IgD-negative memory B cell (primary cell): Measurements from ENCODE around the gene PDE11A. TPM values are rescaled to one million over a fixed set of nuclear protein-coding genes. Genes with fewer than 3 reads are reported as not detected.
"Not testable (repeated sequence)": the region's sequence is repeated elsewhere in the genome, so short reads cannot be mapped to it uniquely, and the experiment has no call there.

ENCODE experiments used
- H3K27ac Mint-ChIP-seq, 3 donors: one replicate each; pipeline ENCODE4 v1.8.0; 2020 to 2022; ENCODE audit warnings: mild to moderate bottlenecking in 3 of 3, mixed read lengths in 3 of 3, moderate library complexity in 1 of 3
- H3K27me3 Mint-ChIP-seq: one replicate; pipeline ENCODE4 v1.8.0; 2021; ENCODE audit warnings: mixed read lengths
- H3K36me3 Mint-ChIP-seq: one replicate; pipeline ENCODE4 v1.8.0; 2020; ENCODE audit warnings: mild to moderate bottlenecking, mixed read lengths
- H3K4me1 Mint-ChIP-seq, 3 donors: one replicate each; pipeline ENCODE4 v1.8.0; 2020 to 2022; ENCODE audit warnings: mixed read lengths in 3 of 3, mild to moderate bottlenecking in 1 of 3
- H3K4me3 Mint-ChIP-seq, 4 donors: one replicate each; pipeline ENCODE4 v1.8.0; 2020 to 2022; ENCODE audit warnings: mild to moderate bottlenecking in 4 of 4, mixed read lengths in 4 of 4, moderate library complexity in 3 of 4
- H3K9me3 Mint-ChIP-seq, 3 donors: one replicate each; pipeline ENCODE4 v1.8.0; 2020 to 2021; ENCODE audit warnings: mixed read lengths in 3 of 3, mild to moderate bottlenecking in 1 of 3
- polyA plus RNA-seq: library from polyadenylated mRNA; unstranded; fragments of 300-500 nt; fragmentation: Illumina TruSeq; gene quantifications from one replicate; pipeline ENCODE4 v1.2.3, GENCODE V29; 2021

The PDE11A gene
- polyA plus RNA-seq, 1 donor from 2014 or later: not detected

DNA sequence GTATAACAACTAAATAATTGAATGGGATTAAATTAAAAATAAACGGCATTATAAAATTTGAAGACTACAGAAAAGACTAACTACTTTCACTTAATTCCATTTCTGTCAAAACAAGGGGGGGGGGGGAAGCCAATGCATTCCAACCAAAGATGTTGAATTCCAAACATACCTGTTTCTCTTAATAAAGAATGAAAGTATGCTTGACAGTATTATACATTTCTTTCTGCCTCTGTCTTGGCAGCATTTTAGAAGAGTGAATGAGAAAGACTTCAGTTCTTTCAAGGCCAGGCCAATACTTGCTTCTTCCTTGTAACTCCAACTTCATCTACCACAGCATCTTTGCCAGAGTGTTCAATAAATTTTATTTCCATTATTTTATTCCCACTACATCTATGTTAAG, 65.9 kb downstream of the PDE11A start:
- Mint-ChIP-seq H3K27ac (no peak overlapping the region), H3K36me3 (no peaks in the 10 kb centered on the region), H3K4me1 (no peaks in the 10 kb centered on the region), H3K27me3 (no peaks in the 10 kb centered on the region), H3K9me3 (peaks cover 0 to 2% (median 0%) of the 10 kb centered on the region in 3 donors), H3K4me3 (no peak overlapping the region)

DNA sequence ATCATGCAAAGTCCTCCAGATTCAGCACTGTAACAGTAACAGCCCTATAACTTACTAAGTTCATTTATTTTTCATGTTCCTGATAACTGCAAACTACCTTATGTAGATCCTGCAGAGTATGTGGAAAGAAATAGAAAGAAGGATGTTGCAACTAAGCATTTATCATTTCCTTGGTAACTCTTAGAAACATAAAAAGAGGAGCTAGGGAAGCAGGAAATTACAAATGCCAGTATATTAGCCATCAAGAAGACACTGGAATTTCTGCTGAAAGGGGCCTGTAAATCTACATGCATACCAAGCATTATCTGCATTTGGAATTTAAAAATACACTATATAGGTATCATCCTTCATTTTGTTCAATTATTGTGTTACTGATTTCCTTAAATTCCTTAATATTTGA, 66.8 kb downstream of the PDE11A start:
- H3K36me3 Mint-ChIP-seq: no peaks in the 10 kb centered on the region
- H3K9me3 Mint-ChIP-seq: peaks cover 0 to 2% (median 0%) of the 10 kb centered on the region in 3 donors
- no peaks in the 10 kb centered on the region for H3K27me3 Mint-ChIP-seq
- no peaks in the 10 kb centered on the region for H3K4me1 Mint-ChIP-seq
- no peak overlapping the region for H3K27ac Mint-ChIP-seq
- no peak overlapping the region for H3K4me3 Mint-ChIP-seq

DNA sequence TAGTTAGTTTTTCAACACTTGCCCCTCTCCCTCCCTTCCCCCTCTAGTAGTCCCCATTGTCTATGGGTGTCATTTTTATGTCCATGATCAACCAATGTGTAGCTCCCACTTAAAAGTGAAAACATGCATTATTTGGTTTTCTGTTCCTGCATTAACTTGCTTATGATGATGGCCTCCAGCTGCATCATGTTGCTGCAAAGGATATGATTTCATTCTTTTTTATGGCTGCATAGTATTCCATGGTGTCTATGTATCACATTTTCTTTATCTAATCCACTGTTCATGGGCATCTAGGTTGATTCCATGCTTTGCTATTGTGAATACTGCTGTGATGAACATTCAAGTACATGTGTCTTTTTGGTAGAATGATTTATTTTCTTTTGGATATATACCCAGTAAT, 70.5 kb downstream of the PDE11A start:
- H3K9me3 Mint-ChIP-seq: peaks cover 0 to 2% (median 0%) of the 10 kb centered on the region in 3 donors
- no peaks in the 10 kb centered on the region for H3K27me3 Mint-ChIP-seq
- no peak overlapping the region for H3K27ac Mint-ChIP-seq
- H3K36me3 Mint-ChIP-seq: no peaks in the 10 kb centered on the region
- H3K4me1 Mint-ChIP-seq: no peaks in the 10 kb centered on the region
- H3K4me3 Mint-ChIP-seq: no peak overlapping the region

DNA sequence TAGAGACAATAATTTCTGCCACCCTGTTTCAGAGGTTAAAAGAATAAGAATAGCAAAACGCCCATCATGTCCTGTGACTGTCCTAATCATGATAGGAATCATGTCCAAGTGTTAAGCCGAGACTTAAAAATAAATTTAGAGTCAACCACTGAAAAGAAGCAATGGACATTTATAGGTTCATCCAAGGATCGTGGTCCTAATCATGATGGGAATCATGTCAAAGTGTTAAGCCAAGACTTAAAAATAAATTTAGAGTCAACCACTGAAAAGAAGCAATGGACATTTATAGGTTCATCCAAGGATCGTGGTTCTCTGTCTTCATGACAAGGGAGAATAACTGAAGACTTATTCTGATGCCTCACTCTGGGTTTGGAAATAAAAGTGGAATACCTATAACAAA, 73.6 kb downstream of the PDE11A start:
- peaks cover 0 to 2% (median 0%) of the 10 kb centered on the region in 3 donors for H3K9me3 Mint-ChIP-seq
- no peaks in the 10 kb centered on the region for H3K36me3 Mint-ChIP-seq
- no peak overlapping the region for H3K4me3 Mint-ChIP-seq
- H3K27me3 Mint-ChIP-seq: no peaks in the 10 kb centered on the region
- no peak overlapping the region for H3K27ac Mint-ChIP-seq
- no peaks in the 10 kb centered on the region for H3K4me1 Mint-ChIP-seq

DNA sequence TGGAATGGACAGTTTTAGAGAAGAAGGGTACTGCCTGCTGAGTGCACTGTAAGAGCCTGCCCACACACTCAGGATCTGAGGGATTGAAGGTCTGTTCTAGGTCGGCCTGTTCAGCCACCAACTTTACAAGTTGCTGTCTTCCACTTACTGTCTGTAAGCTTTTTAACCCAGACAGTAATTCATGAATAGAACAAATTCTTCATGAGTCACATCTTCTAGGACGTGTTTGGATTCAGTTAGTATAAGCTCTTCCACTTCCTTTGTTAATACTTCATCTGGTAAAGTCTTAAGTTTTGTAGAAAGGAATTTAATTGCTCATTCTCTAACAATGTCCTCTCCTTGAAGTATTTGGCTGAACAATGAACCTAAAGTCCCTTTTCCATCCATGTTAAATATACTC, 74.6 kb downstream of the PDE11A start:
- no peaks in the 10 kb centered on the region for H3K27me3 Mint-ChIP-seq
- H3K4me1 Mint-ChIP-seq: no peaks in the 10 kb centered on the region
- no peak overlapping the region for H3K27ac Mint-ChIP-seq
- no peaks in the 10 kb centered on the region for H3K9me3 Mint-ChIP-seq
- no peak overlapping the region for H3K4me3 Mint-ChIP-seq
- H3K36me3 Mint-ChIP-seq: no peaks in the 10 kb centered on the region

DNA sequence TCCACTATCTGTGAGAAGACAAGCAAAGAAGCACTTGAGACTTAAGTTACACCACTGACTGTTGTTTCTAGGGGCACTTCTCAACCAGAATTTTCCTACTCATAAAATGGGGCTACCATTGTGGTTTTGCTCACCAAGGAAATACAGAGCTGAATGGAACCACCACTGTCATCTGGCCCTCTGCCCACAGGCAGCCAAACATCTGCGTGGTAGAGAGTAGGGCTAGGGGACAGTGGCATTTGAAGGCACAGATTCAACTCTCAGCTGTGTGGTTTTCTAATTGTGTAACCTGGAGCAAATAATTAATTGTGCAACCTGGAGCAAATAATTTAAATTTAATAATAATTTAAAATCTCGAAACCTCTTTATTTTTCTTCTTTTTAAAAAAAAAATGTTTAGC, 79.6 kb downstream of the PDE11A start:
- Mint-ChIP-seq H3K27me3 (peaks cover 1% of the 10 kb centered on the region), H3K27ac (no peak overlapping the region), H3K36me3 (no peaks in the 10 kb centered on the region), H3K4me1 (no peaks in the 10 kb centered on the region), H3K9me3 (no peaks in the 10 kb centered on the region), H3K4me3 (no peak overlapping the region)

DNA sequence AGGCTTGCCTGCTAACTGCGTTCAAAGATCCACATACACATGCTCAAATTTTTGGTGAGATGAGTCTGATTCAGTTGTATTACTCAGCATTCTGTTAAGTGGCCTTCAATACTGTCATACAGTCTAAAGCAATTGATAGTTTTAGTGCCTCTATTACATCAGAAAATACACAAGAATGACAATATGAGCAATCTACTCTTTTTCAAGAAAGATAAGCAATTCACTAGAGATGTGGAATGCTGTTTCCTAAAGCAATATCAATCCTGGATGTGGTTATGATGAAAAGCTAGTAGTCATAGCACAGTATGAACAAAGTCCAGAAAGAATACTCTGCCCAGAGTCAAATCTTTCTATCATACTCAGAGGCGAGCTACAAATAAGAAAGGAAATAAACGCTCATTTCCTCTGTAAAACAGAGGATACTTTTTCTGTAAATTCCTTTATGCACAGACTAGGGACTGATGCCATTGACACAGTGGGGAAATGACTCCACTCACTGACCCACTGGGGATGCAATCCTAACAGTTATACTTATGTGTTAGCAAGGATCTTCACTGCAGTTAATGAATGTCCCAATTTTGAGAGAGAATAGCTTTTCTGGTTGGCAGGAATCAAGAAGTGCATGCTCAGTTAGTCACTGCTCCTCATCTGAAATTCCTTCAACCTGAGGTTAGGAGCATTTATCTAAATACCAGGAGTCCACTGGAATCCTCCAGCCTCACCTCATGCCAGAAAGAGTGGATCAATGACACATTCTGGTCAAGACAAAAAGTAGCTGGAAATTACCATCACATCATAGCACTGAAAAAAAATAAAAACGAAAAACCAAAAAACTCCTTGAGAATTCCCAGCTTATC, 83.3 kb downstream of the PDE11A start:
- H3K36me3 Mint-ChIP-seq: no peaks in the 10 kb centered on the region
- peaks cover 0 to 3% (median 0%) of the 10 kb centered on the region in 3 donors for H3K9me3 Mint-ChIP-seq
- H3K27ac Mint-ChIP-seq: no peak overlapping the region
- H3K27me3 Mint-ChIP-seq: peaks cover 5% of the 10 kb centered on the region
- H3K4me1 Mint-ChIP-seq: no peaks in the 10 kb centered on the region
- no peak overlapping the region for H3K4me3 Mint-ChIP-seq

DNA sequence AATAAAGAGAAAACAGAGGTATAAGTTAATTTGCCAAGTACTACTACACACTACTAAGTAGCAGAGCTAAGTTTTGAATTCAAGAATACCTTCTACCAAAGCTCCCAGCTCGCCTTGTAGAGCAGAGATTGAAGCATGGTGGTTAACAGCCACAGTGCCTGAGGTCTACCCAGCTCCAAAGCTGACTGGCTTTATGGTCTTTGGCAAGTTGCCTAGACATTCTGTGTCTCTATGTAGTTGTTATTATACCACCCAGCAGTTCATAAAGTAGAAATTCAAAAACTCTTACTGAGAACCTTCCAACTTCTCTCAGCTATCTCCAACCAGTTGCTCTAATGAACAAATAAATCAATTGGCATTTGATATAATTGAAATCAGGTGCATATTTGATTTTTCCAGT, 87.8 kb downstream of the PDE11A start:
- peaks cover 0 to 3% (median 0%) of the 10 kb centered on the region in 3 donors for H3K9me3 Mint-ChIP-seq
- H3K27ac Mint-ChIP-seq: no peak overlapping the region
- H3K36me3 Mint-ChIP-seq: no peaks in the 10 kb centered on the region
- no peaks in the 10 kb centered on the region for H3K4me1 Mint-ChIP-seq
- no peak overlapping the region for H3K4me3 Mint-ChIP-seq
- peaks cover 6% of the 10 kb centered on the region for H3K27me3 Mint-ChIP-seq

DNA sequence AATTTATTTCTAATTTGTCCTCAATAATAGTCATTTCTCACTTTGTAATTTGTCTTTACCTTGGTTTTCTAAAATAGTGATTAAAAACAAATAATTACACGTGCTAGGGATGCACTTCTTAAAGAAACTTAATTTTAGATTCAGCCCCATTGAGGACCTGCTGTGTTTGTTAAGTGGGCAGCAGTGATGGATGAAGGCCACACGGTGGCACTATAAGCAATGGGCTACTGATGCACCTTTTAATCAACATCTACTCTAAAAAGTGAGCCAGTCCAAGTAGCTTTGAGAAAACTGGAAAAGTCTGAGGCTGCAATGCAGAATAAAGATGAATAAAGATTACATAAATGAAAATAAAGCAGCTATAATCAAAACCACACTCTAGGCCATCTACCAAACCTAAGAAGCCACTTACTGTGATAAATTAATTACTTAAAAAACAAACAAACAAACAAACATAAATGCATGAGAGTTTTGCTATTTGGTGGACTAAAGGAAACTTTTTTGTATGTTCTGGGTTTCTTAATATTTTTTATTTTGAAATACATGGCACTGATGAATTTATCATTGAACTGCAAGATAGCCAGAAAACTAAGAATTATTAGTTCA, 89.3 kb downstream of the PDE11A start:
- no peaks in the 10 kb centered on the region for H3K4me1 Mint-ChIP-seq
- no peaks in the 10 kb centered on the region for H3K36me3 Mint-ChIP-seq
- H3K4me3 Mint-ChIP-seq: no peak overlapping the region
- peaks cover 0 to 5% (median 0%) of the 10 kb centered on the region in 3 donors for H3K9me3 Mint-ChIP-seq
- peaks cover 5% of the 10 kb centered on the region for H3K27me3 Mint-ChIP-seq
- no peak overlapping the region for H3K27ac Mint-ChIP-seq

DNA sequence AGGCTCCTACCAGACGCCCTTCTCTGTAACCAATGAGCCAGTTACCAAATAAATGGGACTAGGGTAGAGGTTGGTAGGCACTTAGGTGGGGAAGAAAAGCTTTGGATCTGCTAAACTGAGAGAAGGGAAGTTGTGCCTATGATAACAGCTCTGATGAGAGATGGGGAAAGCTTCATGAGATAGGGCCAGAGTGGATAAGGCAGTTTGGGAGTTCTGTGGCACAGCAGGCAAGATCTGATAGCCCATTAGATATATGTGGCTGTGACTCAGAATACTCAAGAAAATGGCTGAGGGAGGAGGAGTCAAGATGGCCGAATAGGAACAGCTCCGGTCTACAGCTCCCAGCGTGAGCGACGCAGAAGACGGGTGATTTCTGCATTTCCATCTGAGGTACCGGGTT, 99.8 kb downstream of the PDE11A start:
- Mint-ChIP-seq H3K36me3 (no peaks in the 10 kb centered on the region), H3K4me1 (no peaks in the 10 kb centered on the region), H3K27ac (no peak overlapping the region), H3K27me3 (no peaks in the 10 kb centered on the region), H3K4me3 (no peak overlapping the region), H3K9me3 (no peaks in the 10 kb centered on the region)

DNA sequence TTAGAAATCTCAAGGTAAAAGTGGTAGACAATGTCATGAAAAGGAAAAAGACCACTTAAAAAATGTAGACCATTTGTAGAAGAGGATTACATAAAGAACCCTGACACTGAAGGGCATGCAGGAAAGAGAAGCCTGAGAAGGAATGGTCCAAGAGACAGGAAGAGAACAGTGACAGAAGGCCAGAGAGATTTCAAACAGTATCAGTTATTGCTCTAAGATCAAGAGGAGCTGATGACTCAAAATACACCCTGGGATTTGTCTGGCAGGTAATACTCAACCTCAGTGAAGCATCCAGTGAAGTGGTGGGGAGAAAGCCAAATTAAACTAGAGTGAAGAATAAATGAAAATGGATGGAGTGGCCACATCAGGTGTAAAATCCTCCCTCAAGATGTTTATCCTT, 100.5 kb downstream of the PDE11A start:
- Mint-ChIP-seq H3K4me3 (no peak overlapping the region), H3K27ac (no peak overlapping the region), H3K4me1 (no peaks in the 10 kb centered on the region), H3K27me3 (no peaks in the 10 kb centered on the region), H3K36me3 (no peaks in the 10 kb centered on the region), H3K9me3 (no peaks in the 10 kb centered on the region)

DNA sequence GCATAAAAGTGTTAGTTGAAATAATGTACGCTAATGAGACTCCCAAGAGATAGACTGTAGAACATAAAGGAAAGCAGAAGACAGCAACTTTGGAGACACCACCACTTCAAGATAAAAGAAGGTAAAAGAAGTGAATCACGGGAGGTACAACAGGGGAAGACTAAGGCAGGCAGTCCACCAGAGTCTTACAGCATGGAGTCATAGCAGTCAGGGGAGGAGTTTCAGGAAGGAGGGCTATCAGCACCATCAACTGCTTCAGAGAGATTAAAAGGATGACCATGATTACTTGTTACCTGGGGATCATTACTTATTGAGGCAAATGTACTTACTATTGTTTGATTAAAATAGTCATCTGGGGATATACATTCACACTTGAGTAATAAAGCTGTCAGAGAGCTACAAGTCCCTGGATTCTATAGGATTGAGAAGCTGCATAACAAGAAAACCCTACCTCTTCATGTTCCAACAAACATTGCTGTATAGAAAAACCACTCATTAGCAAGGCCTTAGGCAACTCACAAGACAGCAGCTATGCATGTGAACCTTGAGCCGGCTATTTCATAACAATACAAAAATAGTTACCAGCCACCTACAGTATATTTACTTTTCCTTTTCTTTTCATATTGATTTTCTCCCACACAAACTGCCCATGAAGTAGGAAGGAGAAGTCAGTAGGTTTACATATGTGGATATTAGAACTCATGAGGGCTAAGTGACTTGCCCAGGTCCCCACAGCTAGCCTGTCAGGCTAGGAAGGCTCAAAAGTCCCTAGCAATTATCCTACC, 101.7 kb downstream of the PDE11A start:
- Mint-ChIP-seq H3K27me3 (peaks cover 7% of the 10 kb centered on the region), H3K27ac (no peak overlapping the region), H3K36me3 (no peaks in the 10 kb centered on the region), H3K4me1 (no peaks in the 10 kb centered on the region), H3K4me3 (no peak overlapping the region), H3K9me3 (no peaks in the 10 kb centered on the region)

DNA sequence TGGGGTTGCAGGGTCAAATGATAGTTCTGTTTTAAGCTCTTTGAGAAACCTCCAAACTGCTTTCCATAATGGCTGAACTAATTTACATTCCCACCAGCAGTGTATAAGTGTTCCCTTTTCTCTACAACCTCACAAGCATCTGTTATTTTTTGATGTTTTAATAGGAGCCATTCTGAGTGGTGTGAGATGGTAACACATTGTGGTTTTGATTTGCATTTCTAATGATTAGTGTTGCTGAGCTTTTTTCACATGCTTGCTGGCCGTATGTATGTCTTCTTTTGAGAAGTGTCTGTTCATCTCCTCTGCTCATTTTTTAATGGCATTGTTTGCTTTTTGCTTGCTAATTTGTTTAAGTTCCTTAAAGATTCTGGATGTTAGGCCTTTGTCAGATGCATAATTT, 107.7 kb downstream of the PDE11A start:
- Mint-ChIP-seq H3K9me3 (peaks cover 0 to 2% (median 0%) of the 10 kb centered on the region in 3 donors), H3K4me1 (no peaks in the 10 kb centered on the region), H3K36me3 (no peaks in the 10 kb centered on the region), H3K27me3 (peaks cover 8% of the 10 kb centered on the region), H3K27ac (no peak overlapping the region), H3K4me3 (no peak overlapping the region)

DNA sequence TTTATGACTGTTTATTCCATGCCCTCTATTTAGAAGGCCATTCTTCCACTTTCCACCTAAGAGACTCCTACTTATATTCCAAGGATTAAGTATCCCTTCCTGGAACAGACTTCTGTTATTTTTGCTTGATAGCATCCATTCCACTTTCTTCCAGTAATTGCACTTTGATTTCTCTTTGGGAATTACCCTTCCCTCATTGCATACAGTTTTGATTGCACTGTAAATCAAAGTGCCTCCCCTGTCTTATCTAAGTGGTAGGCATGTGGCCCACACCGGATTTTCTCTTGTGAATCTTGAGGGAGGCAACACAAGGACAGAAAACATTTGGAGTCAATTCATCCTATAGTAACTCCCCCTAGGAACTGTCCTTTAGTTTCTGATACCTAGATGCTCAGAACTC, 120.4 kb downstream of the PDE11A start:
- no peak overlapping the region for H3K4me3 Mint-ChIP-seq
- no peaks in the 10 kb centered on the region for H3K27me3 Mint-ChIP-seq
- no peaks in the 10 kb centered on the region for H3K4me1 Mint-ChIP-seq
- H3K9me3 Mint-ChIP-seq: no peaks in the 10 kb centered on the region
- H3K36me3 Mint-ChIP-seq: no peaks in the 10 kb centered on the region
- H3K27ac Mint-ChIP-seq: no peak overlapping the region

DNA sequence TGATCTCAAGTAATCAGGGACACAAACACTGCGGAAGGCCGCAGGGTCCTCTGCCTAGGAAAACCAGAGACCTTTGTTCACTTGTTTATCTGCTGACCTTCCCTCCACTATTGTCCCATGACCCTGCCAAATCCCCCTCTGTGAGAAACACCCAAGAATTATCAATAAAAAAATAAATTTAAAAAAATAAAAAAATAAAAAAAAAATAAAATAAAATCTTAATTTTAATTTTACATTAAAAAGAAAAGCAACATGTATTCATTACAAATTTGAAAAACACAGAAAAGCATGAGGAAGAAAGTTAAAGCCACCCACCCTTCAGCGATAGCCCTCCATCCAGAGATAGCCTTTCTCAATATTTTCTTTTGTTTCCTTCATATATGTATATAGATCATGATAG, 125.0 kb downstream of the PDE11A start:
- H3K9me3 Mint-ChIP-seq, H3K36me3 Mint-ChIP-seq, H3K27me3 Mint-ChIP-seq, H3K27ac Mint-ChIP-seq, H3K4me3 Mint-ChIP-seq, H3K4me1 Mint-ChIP-seq: not testable (repeated sequence)
